NCI-H128 (cell line): Measurements from ENCODE around the gene PCDHB8.
"Not testable (repeated sequence)": the region's sequence is repeated elsewhere in the genome, so short reads cannot be mapped to it uniquely, and the experiment has no call there.

ENCODE experiments used
- DNase-seq: peaks from one replicate; lab custom pipeline; 2025; ENCODE audit not compliant: unreplicated experiment; lab: John Stamatoyannopoulos, UW

Gene PCDHB8

GRCh38 chr5:141225421-141225820 is 47.8 kb downstream of the PCDHB8 start:
- not testable (repeated sequence) for DNase-seq
